Measurements from ENCODE around the gene OAF.

DNA sequence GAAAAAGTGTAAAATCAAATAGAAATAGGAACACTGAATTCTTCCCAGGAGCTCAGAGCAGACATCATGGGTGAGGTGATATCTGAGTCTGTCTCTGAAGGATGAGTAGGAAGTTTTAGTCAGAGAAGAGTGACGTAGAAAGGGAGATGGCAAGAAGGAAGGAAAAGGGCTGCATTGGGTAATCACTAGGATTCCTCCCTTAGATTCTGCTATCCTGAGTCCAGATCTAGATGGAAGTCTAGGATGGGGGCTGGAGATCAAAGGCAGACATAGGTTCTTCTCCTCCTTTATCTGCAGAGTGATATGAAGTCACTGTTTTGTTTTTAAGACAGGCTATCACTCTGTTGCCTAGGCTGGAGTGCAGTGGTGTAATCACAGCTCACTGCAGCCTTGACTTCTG is 59.6 kb downstream of the OAF start:
- no peak for TF ChIP-seq FOXM1 (IDR thresholded peaks at IDR 0.05; ENCODE audit: borderline replicate concordance, low read depth)
- no peak for TF ChIP-seq EP300 (IDR thresholded peaks at IDR 0.05; ENCODE audit: borderline replicate concordance)
- TF ChIP-seq REST (IDR thresholded peaks at IDR 0.05; ENCODE audit: low read depth) = no peak
- TF ChIP-seq CREB1 (IDR thresholded peaks at IDR 0.05; ENCODE audit: low read depth) = no peak
- TF ChIP-seq TAF1 (IDR thresholded peaks at IDR 0.05; ENCODE audit: low read depth) = no peak
- no peak for TF ChIP-seq YY1 (IDR thresholded peaks at IDR 0.05; ENCODE audit: low read depth)
- TF ChIP-seq USF1 (IDR thresholded peaks at IDR 0.05) = no peak
- no peak for TF ChIP-seq CEBPB (IDR thresholded peaks at IDR 0.05)
- TF ChIP-seq RAD21 (IDR thresholded peaks at IDR 0.05; ENCODE audit: low read depth) = no peak
- no peak for TF ChIP-seq TEAD4 (IDR thresholded peaks at IDR 0.05)
- TF ChIP-seq, protein P1, sequence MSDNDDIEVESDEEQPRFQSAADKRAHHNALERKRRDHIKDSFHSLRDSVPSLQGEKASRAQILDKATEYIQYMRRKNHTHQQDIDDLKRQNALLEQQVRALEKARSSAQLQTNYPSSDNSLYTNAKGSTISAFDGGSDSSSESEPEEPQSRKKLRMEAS (IDR thresholded peaks at IDR 0.05) = no peak
- TF ChIP-seq TCF12 (IDR thresholded peaks at IDR 0.05; ENCODE audit: low read depth) = no peak
- TF ChIP-seq NFIC (IDR thresholded peaks at IDR 0.05) = no peak
- TF ChIP-seq EGR1 (IDR thresholded peaks at IDR 0.05) = no peak
